ENCODE data around the gene RARB. TPM values are rescaled to one million over a fixed set of nuclear protein-coding genes. Genes with fewer than 3 reads are reported as not detected.

Gene RARB
- total and polyA plus RNA-seq, 2 donors (not counting 1 experiment from before 2014, with no cell fraction given) = 9.4 to 13.3 TPM

- Histone ChIP-seq H3K4me1 (ENCODE audit: control insufficient read depth, extremely low read depth, insufficient read depth, low read length) (no peaks in the 10 kb centered on the region), H3K9ac (ENCODE audit: insufficient read depth, low read length) (no peak overlapping the region), H4K20me1 (ENCODE audit: control insufficient read depth, extremely low read depth, insufficient read depth, low read length) (no peaks in the 10 kb centered on the region), H3K79me2 (ENCODE audit: control insufficient read depth, insufficient read depth, low read length) (no peaks in the 10 kb centered on the region), H3K9me3 (ENCODE audit: control insufficient read depth, insufficient read depth, low read depth, low read length) (no peaks in the 10 kb centered on the region), H3K27me3 (ENCODE audit: control insufficient read depth, insufficient read depth, low read length) (no peaks in the 10 kb centered on the region), H2AFZ (ENCODE audit: low read length) (no peak overlapping the region), H3K27ac (ENCODE audit: insufficient read depth, low read length) (no peak overlapping the region), H3K36me3 (ENCODE audit: control insufficient read depth, insufficient read depth, low read length) (no peaks in the 10 kb centered on the region), H3K4me2 (ENCODE audit: extremely low read depth, insufficient read depth, low read length) (no peak overlapping the region), H3K4me3 (replicated peaks in 1 of 4; ENCODE audit: control extremely low read depth in 1 of 4, insufficient read depth in 1 of 4, low read depth in 3 of 4, low read length in 4 of 4) (no peak overlapping the region)
- TF ChIP-seq CTCF (conservative IDR thresholded peaks at IDR 0.05 in 1 of 2, IDR thresholded peaks at IDR 0.05 in 1 of 2; ENCODE audit: low read depth in 1 of 2, low read length in 2 of 2) = no peak
- no peak for TF ChIP-seq EZH2 (IDR thresholded peaks at IDR 0.05; ENCODE audit: low read length, missing control alignments)
- peak; percentile 63 to 90 for DNase-seq (ENCODE audit: low read depth in 2 of 2)
These were observed 130.1 kb downstream of the RARB start for GRCh38 chr3:25558121-25558520.

GRCh38 chr3:25558796-25559195, 130.7 kb downstream of the RARB start:
- no peaks in the 10 kb centered on the region for H3K79me2 ChIP-seq (ENCODE audit: control insufficient read depth, insufficient read depth, low read length)
- H3K9me3 ChIP-seq (ENCODE audit: control insufficient read depth, insufficient read depth, low read depth, low read length) = no peaks in the 10 kb centered on the region
- no peaks in the 10 kb centered on the region for H3K4me1 ChIP-seq (ENCODE audit: control insufficient read depth, extremely low read depth, insufficient read depth, low read length)
- H2AFZ ChIP-seq (ENCODE audit: low read length) = no peak overlapping the region
- no peaks in the 10 kb centered on the region for H3K36me3 ChIP-seq (ENCODE audit: control insufficient read depth, insufficient read depth, low read length)
- H4K20me1 ChIP-seq (ENCODE audit: control insufficient read depth, extremely low read depth, insufficient read depth, low read length) = no peaks in the 10 kb centered on the region
- no peak overlapping the region for H3K27ac ChIP-seq (ENCODE audit: insufficient read depth, low read length)
- no peak overlapping the region for H3K9ac ChIP-seq (ENCODE audit: insufficient read depth, low read length)
- H3K4me2 ChIP-seq (ENCODE audit: extremely low read depth, insufficient read depth, low read length) = no peak overlapping the region
- H3K27me3 ChIP-seq (ENCODE audit: control insufficient read depth, insufficient read depth, low read length) = no peaks in the 10 kb centered on the region
- TF ChIP-seq CTCF (conservative IDR thresholded peaks at IDR 0.05 in 1 of 2, IDR thresholded peaks at IDR 0.05 in 1 of 2; ENCODE audit: low read depth in 1 of 2, low read length in 2 of 2) (no peak), EZH2 (IDR thresholded peaks at IDR 0.05; ENCODE audit: low read length, missing control alignments) (no peak)
- peak in 1 of 2 donors; percentile 89 for DNase-seq (ENCODE audit: low read depth in 2 of 2)
- H3K4me3 ChIP-seq (replicated peaks in 1 of 4; ENCODE audit: control extremely low read depth in 1 of 4, insufficient read depth in 1 of 4, low read depth in 3 of 4, low read length in 4 of 4) = no peak overlapping the region

- no peak overlapping the region for H3K4me2 ChIP-seq (ENCODE audit: extremely low read depth, insufficient read depth, low read length)
These were observed 135.5 kb downstream of the RARB start for GRCh38 chr3:25563601-25564000.

More at GRCh38 chr3:25563601-25564000, 135.5 kb downstream of the RARB start:
- Histone ChIP-seq H3K9me3 (ENCODE audit: control insufficient read depth, insufficient read depth, low read depth, low read length) (no peaks in the 10 kb centered on the region), H2AFZ (ENCODE audit: low read length) (no peak overlapping the region), H3K36me3 (ENCODE audit: control insufficient read depth, insufficient read depth, low read length) (no peaks in the 10 kb centered on the region), H3K4me1 (ENCODE audit: control insufficient read depth, extremely low read depth, insufficient read depth, low read length) (no peaks in the 10 kb centered on the region), H3K4me3 (replicated peaks in 1 of 4; ENCODE audit: control extremely low read depth in 1 of 4, insufficient read depth in 1 of 4, low read depth in 3 of 4, low read length in 4 of 4) (no peak overlapping the region), H3K79me2 (ENCODE audit: control insufficient read depth, insufficient read depth, low read length) (no peaks in the 10 kb centered on the region), H4K20me1 (ENCODE audit: control insufficient read depth, extremely low read depth, insufficient read depth, low read length) (no peaks in the 10 kb centered on the region), H3K27me3 (ENCODE audit: control insufficient read depth, insufficient read depth, low read length) (no peaks in the 10 kb centered on the region), H3K27ac (ENCODE audit: insufficient read depth, low read length) (no peak overlapping the region), H3K9ac (ENCODE audit: insufficient read depth, low read length) (no peak overlapping the region)
- TF ChIP-seq CTCF (conservative IDR thresholded peaks at IDR 0.05 in 1 of 2, IDR thresholded peaks at IDR 0.05 in 1 of 2; ENCODE audit: low read depth in 1 of 2, low read length in 2 of 2) (no peak), EZH2 (IDR thresholded peaks at IDR 0.05; ENCODE audit: low read length, missing control alignments) (no peak)
- DNase-seq (ENCODE audit: low read depth in 2 of 2) = peak in 1 of 2 donors; percentile 62

Data from fibroblast of lung (primary cell).